K562 (cell line): Measurements from ENCODE around the gene LCN15. TPM values are rescaled to one million over a fixed set of nuclear protein-coding genes. Genes with fewer than 3 reads are reported as not detected.

ENCODE experiments used
- CEBPG ChIP-seq, 3 experiments: fragments of 200-800 bp in 1 of 3; sonication (Bioruptor generic) in 1 of 3; sonication (generic) in 1 of 3; formaldehyde crosslinking in 1 of 3; IDR thresholded peaks in 2 of 3; conservative IDR thresholded peaks in 1 of 3; 2 replicates each; pipeline versions ENCODE4 v1.6.1 to v1.8.0; 2016 to 2022; ENCODE audit warnings: missing compliant biosample characterization in 2 of 3, missing genetic modification characterization in 2 of 3, mild to moderate bottlenecking in 1 of 3, missing genetic modification reagents in 1 of 3
- CHD2 ChIP-seq: IDR thresholded peaks from 2 replicates; pipeline ENCODE4 v1.6.1; 2011; ENCODE audit warnings: low read depth, low read length
- FOXP1 ChIP-seq: sonication (generic); formaldehyde crosslinking; IDR thresholded peaks from 2 replicates; pipeline ENCODE4 v1.8.0; 2022; ENCODE audit warnings: mild to moderate bottlenecking, missing genetic modification reagents
- HMG20B ChIP-seq: fragments of 250-450 bp; sonication (Bioruptor Pico); IDR thresholded peaks from 2 replicates; pipeline ENCODE4 v1.5.0; 2021; ENCODE audit warnings: mild to moderate bottlenecking
- MAFG ChIP-seq: fragments of 450-650 bp; conservative IDR thresholded peaks from 2 replicates; pipeline ENCODE4 v1.6.1; 2016; ENCODE audit warnings: missing genetic modification characterization, missing compliant biosample characterization
- NR1H2 ChIP-seq: sonication (generic); formaldehyde crosslinking; IDR thresholded peaks from 2 replicates; pipeline ENCODE4 v1.4.0; 2020; ENCODE audit warnings: mild to moderate bottlenecking, missing genetic modification reagents
- NRF1 ChIP-seq, 2 experiments: fragments of 450-650 bp; IDR thresholded peaks in 1 of 2; conservative IDR thresholded peaks in 1 of 2; 2 replicates each; pipeline ENCODE4 v1.6.1; 2014; ENCODE audit warnings: mild to moderate bottlenecking in 2 of 2
- PCBP1 ChIP-seq: fragments of 200-400 bp; formaldehyde crosslinking; IDR thresholded peaks from 2 replicates; pipeline ENCODE4 v1.6.1; 2018; ENCODE audit warnings: mild to moderate bottlenecking, low read depth, low read length; ENCODE audit not compliant: poor library complexity, severe bottlenecking
- PML ChIP-seq: IDR thresholded peaks from 2 replicates; pipeline ENCODE4 v1.6.1; 2012; ENCODE audit warnings: low read length, inconsistent platforms
- PTRF ChIP-seq: fragments of 450-650 bp; IDR thresholded peaks from 2 replicates; pipeline ENCODE4 v1.6.1; 2016; ENCODE audit warnings: mild to moderate bottlenecking, missing genetic modification characterization, missing compliant biosample characterization
- REST ChIP-seq, 2 experiments: fragments of 450-650 bp; formaldehyde crosslinking in 1 of 2; IDR thresholded peaks; 2 replicates each; pipeline versions ENCODE4 v1.4.0 to v1.6.1; 2014 to 2020; ENCODE audit warnings: mild to moderate bottlenecking in 2 of 2, borderline replicate concordance in 1 of 2, low read depth in 1 of 2
- SMARCE1 ChIP-seq: fragments of 450-650 bp; IDR thresholded peaks from 2 replicates; pipeline ENCODE4 v1.7.1; 2016; ENCODE audit warnings: mild to moderate bottlenecking
- TBP ChIP-seq: optimal IDR thresholded peaks from 2 replicates; pipeline ENCODE3; 2011; ENCODE audit warnings: low read depth, low read length, improper control_type of control experiment
- ZFP30 ChIP-seq: fragments of 250-450 bp; sonication (Bioruptor Pico); IDR thresholded peaks from 2 replicates; pipeline ENCODE4 v1.8.0; 2022; ENCODE audit warnings: moderate library complexity, mild to moderate bottlenecking, inconsistent platforms, borderline replicate concordance
- ZNF143 ChIP-seq: sonication (generic); formaldehyde crosslinking; IDR thresholded peaks from 2 replicates; pipeline ENCODE4 v1.9.0; 2022; ENCODE audit warnings: mild to moderate bottlenecking, missing genetic modification reagents
- ZNF696 ChIP-seq: fragments of 250-450 bp; sonication (Bioruptor Pico); conservative IDR thresholded peaks from 2 replicates; pipeline ENCODE4 v1.4.0; 2020; ENCODE audit warnings: mild to moderate bottlenecking, moderate library complexity
- polyA plus RNA-seq, 8 experiments: library from polyadenylated mRNA; depleted of rRNA in 4 of 8; stranded (reverse) in 5 of 8; unstranded in 3 of 8; fragments of >200 nt; fragmentation: Nextera tagmentation in 2 of 8; fragmentation: Illumina TruSeq in 1 of 8; extraction: Ambion mirVana in 2 of 8; extraction: Trizol in 1 of 8; gene quantifications; 2 replicates each; pipeline versions ENCODE4 v1.2.1 to v1.2.3, GENCODE V29; 2011 to 2014; ENCODE audit warnings: inconsistent platforms in 1 of 8, missing spikeins in 1 of 8
- total RNA-seq, 7 experiments: library from RNA; depleted of rRNA in 6 of 7; stranded (reverse); fragments of >200 nt in 6 of 7; fragmentation: Illumina TruSeq in 2 of 7; extraction: Trizol in 2 of 7; gene quantifications; 2 replicates each; pipeline versions ENCODE4 v1.2.1 to v1.2.3, GENCODE V29; 2011 to 2021; ENCODE audit warnings: low replicate concordance in 1 of 7
- TF ChIP-seq, protein P1 (sequence below), 2 experiments: IDR thresholded peaks in 1 of 2; conservative IDR thresholded peaks in 1 of 2; 2 replicates each; pipeline ENCODE4 v1.6.1; 2016; ENCODE audit warnings: low read depth in 2 of 2, mild to moderate bottlenecking in 1 of 2, missing compliant biosample characterization in 1 of 2, missing genetic modification characterization in 1 of 2, moderate library complexity in 1 of 2

LCN15 gene
- total and polyA plus RNA-seq, 9 of the 15 experiments (the other 6 are each of a cell fraction or from before 2014, with no cell fraction given): 0.66 TPM; not detected in 8

GRCh38 chr9:136773386-136774044 is 9.2 kb upstream of the LCN15 start (continued):
- TF ChIP-seq REST (IDR thresholded peaks at IDR 0.05; ENCODE audit: borderline replicate concordance): peak; percentile 35; the same call in 1 of the 2 replicates
- TF ChIP-seq REST (CRISPR knock-in tag; IDR thresholded peaks at IDR 0.05; ENCODE audit: low read depth): no peak
- TF ChIP-seq FOXP1 (CRISPR knock-in tag): no peak
- no peak for TF ChIP-seq PTRF (tag)
- no peak for TF ChIP-seq MAFG
- TF ChIP-seq PCBP1: no peak
- TF ChIP-seq SMARCE1: no peak
- TF ChIP-seq TBP: no peak
- TF ChIP-seq ZFP30 (CRISPR knock-in tag): no peak
- TF ChIP-seq NRF1 (conservative IDR thresholded peaks at IDR 0.05 in 1 of 2, IDR thresholded peaks at IDR 0.05 in 1 of 2): no peak
- TF ChIP-seq, protein P1, sequence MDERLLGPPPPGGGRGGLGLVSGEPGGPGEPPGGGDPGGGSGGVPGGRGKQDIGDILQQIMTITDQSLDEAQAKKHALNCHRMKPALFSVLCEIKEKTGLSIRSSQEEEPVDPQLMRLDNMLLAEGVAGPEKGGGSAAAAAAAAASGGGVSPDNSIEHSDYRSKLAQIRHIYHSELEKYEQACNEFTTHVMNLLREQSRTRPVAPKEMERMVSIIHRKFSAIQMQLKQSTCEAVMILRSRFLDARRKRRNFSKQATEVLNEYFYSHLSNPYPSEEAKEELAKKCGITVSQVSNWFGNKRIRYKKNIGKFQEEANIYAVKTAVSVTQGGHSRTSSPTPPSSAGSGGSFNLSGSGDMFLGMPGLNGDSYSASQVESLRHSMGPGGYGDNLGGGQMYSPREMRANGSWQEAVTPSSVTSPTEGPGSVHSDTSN (CRISPR knock-in tag; IDR thresholded peaks at IDR 0.05; ENCODE audit: low read depth): no peak
- TF ChIP-seq, protein P1 (tag; conservative IDR thresholded peaks at IDR 0.05; ENCODE audit: low read depth): no peak
- TF ChIP-seq PML: no peak
- TF ChIP-seq ZNF696 (CRISPR knock-in tag): no peak
- peak; percentile 91 for TF ChIP-seq ZNF143 (CRISPR knock-in tag)
- TF ChIP-seq CHD2: peak; percentile 21; the same call in 1 of the 2 replicates
- TF ChIP-seq NR1H2: no peak
- TF ChIP-seq HMG20B: no peak
- no peak for TF ChIP-seq CEBPG (CRISPR knock-in tag; IDR thresholded peaks at IDR 0.05)
- no peak for TF ChIP-seq CEBPG (tag; conservative IDR thresholded peaks at IDR 0.05 in 1 of 2, IDR thresholded peaks at IDR 0.05 in 1 of 2)
